Liver (tissue), 9 donors: Measurements from ENCODE around the gene SMYD1. TPM values are rescaled to one million over a fixed set of nuclear protein-coding genes. Genes with fewer than 3 reads are reported as not detected.

Source experiments
- DNase-seq: peaks from one replicate; pipeline ENCODE4 v3.0.0-alpha.2; 2017; ENCODE audit warnings: low spot score
- H3K27ac ChIP-seq, 2 donors: one replicate each; pipeline ENCODE4 v1.7.0; 2013; ENCODE audit warnings: inconsistent platforms in 2 of 2, low read length in 2 of 2, control low read depth in 1 of 2, low read depth in 1 of 2, mild to moderate bottlenecking in 1 of 2
- H3K27me3 ChIP-seq, 4 donors: one replicate each; pipeline versions ENCODE4 v1.6.1 to v1.7.0; 2013; ENCODE audit warnings: low read length in 3 of 4, inconsistent platforms in 1 of 4, mild to moderate bottlenecking in 1 of 4, moderate library complexity in 1 of 4; ENCODE audit not compliant: control insufficient read depth in 4 of 4, insufficient read depth in 4 of 4
- H3K36me3 ChIP-seq, 4 donors: one replicate each; pipeline versions ENCODE4 v1.6.1 to v1.7.0; 2013; ENCODE audit warnings: low read length in 3 of 4, mild to moderate bottlenecking in 3 of 4, low read depth in 1 of 4, moderate library complexity in 1 of 4; ENCODE audit not compliant: control insufficient read depth in 4 of 4, insufficient read depth in 3 of 4
- H3K4me1 ChIP-seq, 4 donors: one replicate each; pipeline versions ENCODE4 v1.6.1 to v1.7.0; 2013; ENCODE audit warnings: low read length in 3 of 4, mild to moderate bottlenecking in 3 of 4, moderate library complexity in 1 of 4; ENCODE audit not compliant: control insufficient read depth in 4 of 4, insufficient read depth in 4 of 4
- H3K4me3 ChIP-seq, 3 donors: one replicate each; pipeline versions ENCODE4 v1.6.1 to v1.7.0; 2013; ENCODE audit warnings: low read length in 3 of 3, control low read depth in 1 of 3, low read depth in 1 of 3, mild to moderate bottlenecking in 1 of 3
- H3K9ac ChIP-seq, 2 donors: one replicate each; pipeline ENCODE4 v1.7.0; 2013; ENCODE audit warnings: low read length in 2 of 2, mild to moderate bottlenecking in 2 of 2, moderate library complexity in 2 of 2, control low read depth in 1 of 2, low read depth in 1 of 2
- H3K9me3 ChIP-seq, 4 donors: one replicate each; pipeline versions ENCODE4 v1.6.1 to v1.7.0; 2013; ENCODE audit warnings: low read length in 3 of 4; ENCODE audit not compliant: control insufficient read depth in 4 of 4
- ATF3 ChIP-seq: IDR thresholded peaks from 2 replicates; pipeline ENCODE4 v1.6.1; 2016; ENCODE audit warnings: antibody characterized with exemption
- CTCF ChIP-seq: fragments of 150-350 bp; IDR thresholded peaks from 2 replicates; pipeline ENCODE4 v1.5.1; 2017; ENCODE audit warnings: improper control_type of control experiment, low read depth, low read length; ENCODE audit not compliant: missing input control
- EGR1 ChIP-seq, 2 donors: IDR thresholded peaks; 2 replicates each; pipeline ENCODE4 v1.6.1; 2016 to 2018; ENCODE audit warnings: antibody characterized with exemption in 2 of 2, low read depth in 2 of 2
- FOXA1 ChIP-seq: IDR thresholded peaks from 2 replicates; pipeline ENCODE4 v1.6.1; 2016; ENCODE audit warnings: antibody characterized with exemption
- FOXA2 ChIP-seq: IDR thresholded peaks from 2 replicates; pipeline ENCODE4 v1.6.1; 2016; ENCODE audit warnings: antibody characterized with exemption
- HNF4A ChIP-seq, 2 donors: conservative IDR thresholded peaks; 2 replicates each; pipeline ENCODE4 v1.6.1; 2016; ENCODE audit warnings: antibody characterized with exemption in 2 of 2, mild to moderate bottlenecking in 2 of 2
- HNF4G ChIP-seq: IDR thresholded peaks from 2 replicates; pipeline ENCODE4 v1.6.1; 2016; ENCODE audit warnings: antibody characterized with exemption
- JUND ChIP-seq, 2 donors: IDR thresholded peaks; 2 replicates each; pipeline ENCODE4 v1.6.1; 2016; ENCODE audit warnings: antibody characterized with exemption in 2 of 2
- MAX ChIP-seq: IDR thresholded peaks from 2 replicates; pipeline ENCODE4 v1.6.1; 2016; ENCODE audit warnings: antibody characterized with exemption
- NR2F2 ChIP-seq: IDR thresholded peaks from 2 replicates; pipeline ENCODE4 v1.6.1; 2016; ENCODE audit warnings: antibody characterized with exemption
- RAD21 ChIP-seq, 2 donors: IDR thresholded peaks; 2 replicates each; pipeline ENCODE4 v1.6.1; 2016; ENCODE audit warnings: antibody characterized with exemption in 2 of 2, mild to moderate bottlenecking in 2 of 2
- REST ChIP-seq: IDR thresholded peaks from 2 replicates; pipeline ENCODE4 v1.6.1; 2016; ENCODE audit warnings: antibody characterized with exemption, mild to moderate bottlenecking
- RXRA ChIP-seq, 2 donors: IDR thresholded peaks; 2 replicates each; pipeline ENCODE4 v1.6.1; 2017 to 2018; ENCODE audit warnings: antibody characterized with exemption in 2 of 2, mild to moderate bottlenecking in 1 of 2
- SP1 ChIP-seq: IDR thresholded peaks from 2 replicates; pipeline ENCODE4 v1.6.1; 2018; ENCODE audit warnings: antibody characterized with exemption, mild to moderate bottlenecking
- TAF1 ChIP-seq: conservative IDR thresholded peaks from 2 replicates; pipeline ENCODE4 v1.6.1; 2016; ENCODE audit warnings: antibody characterized with exemption, mild to moderate bottlenecking
- YY1 ChIP-seq: IDR thresholded peaks from 2 replicates; pipeline ENCODE4 v1.6.1; 2016; ENCODE audit warnings: antibody characterized with exemption, mild to moderate bottlenecking
- ZBTB33 ChIP-seq: IDR thresholded peaks from 2 replicates; pipeline ENCODE4 v1.6.1; 2016; ENCODE audit warnings: antibody characterized with exemption
- WGBS: extraction: QIAGEN DNeasy Blood & Tissue Kit; methylation state at CpG from one replicate; pipeline ENCODE4 v1.1.7; 2013; 5-methylcytosine and 5-hydroxymethylcytosine counted together
- polyA plus RNA-seq, 2 donors: library from polyadenylated mRNA; stranded (reverse) in 1 of 2; unstranded in 1 of 2; fragments of 200-250 nt in 1 of 2; fragments of >200 nt in 1 of 2; fragmentation: Nextera tagmentation in 1 of 2; extraction: Ambion mirVana in 1 of 2; gene quantifications; one replicate each; pipeline versions ENCODE4 v1.2.1 to v1.2.3, GENCODE V29; 2013 to 2015
- total RNA-seq, 2 donors: library from RNA; depleted of rRNA; stranded (reverse); fragments of >200 nt; gene quantifications; one replicate each; pipeline ENCODE4 v1.2.3, GENCODE V29; 2014
- donor health status: healthy.
- donor health status: healthy.
- donor health status: healthy.
- donor health status: healthy.
- donor health status: healthy.

Gene SMYD1
- total and polyA plus RNA-seq, 4 donors = not detected

GRCh38 chr2:88053934-88054781 lies 13.5 kb upstream of the SMYD1 start:
- Histone ChIP-seq H3K4me1 (peaks cover 4 to 27% (median 17%) of the 10 kb centered on the region in 4 donors), H3K27me3 (no peaks in the 10 kb centered on the region), H3K4me3 (peak overlapping the region; percentile 72 to 99 (median 90)), H3K36me3 (peaks cover 0 to under 1% (median 0%) of the 10 kb centered on the region in 4 donors), H3K9ac (peak overlapping the region in 1 of 2 donors; percentile 82), H3K27ac (peak overlapping the region; percentile 92 to 96), H3K9me3 (no peaks in the 10 kb centered on the region)
- no peak for DNase-seq
- no peak for TF ChIP-seq SP1
- TF ChIP-seq NR2F2 = no peak
- no peak for TF ChIP-seq RAD21 (IDR thresholded peaks at IDR 0.05)
- TF ChIP-seq EGR1 (IDR thresholded peaks at IDR 0.05; ENCODE audit: low read depth in 2 of 2) = no peak
- no peak for TF ChIP-seq HNF4A (conservative IDR thresholded peaks at IDR 0.05)
- no peak for TF ChIP-seq FOXA2
- WGBS = 50% methylated on average over 10 of the region's 10 CpGs

GRCh38 chr2:88054782-88055370 lies 12.7 kb upstream of the SMYD1 start:
- H3K36me3 ChIP-seq = no peaks in the 10 kb centered on the region
- H3K27me3 ChIP-seq = no peaks in the 10 kb centered on the region
- TF ChIP-seq RXRA (IDR thresholded peaks at IDR 0.05) (no peak), REST (no peak), HNF4A (conservative IDR thresholded peaks at IDR 0.05) (no peak), ATF3 (no peak), FOXA1 (no peak), JUND (IDR thresholded peaks at IDR 0.05) (no peak), HNF4G (no peak), MAX (no peak), SP1 (no peak), EGR1 (IDR thresholded peaks at IDR 0.05; ENCODE audit: low read depth in 2 of 2) (no peak), CTCF (no peak), YY1 (no peak), RAD21 (IDR thresholded peaks at IDR 0.05) (no peak), FOXA2 (no peak), TAF1 (no peak), ZBTB33 (no peak)
- peak overlapping the region; percentile 72 to 99 (median 90) for H3K4me3 ChIP-seq
- peak; percentile 51 for DNase-seq
- H3K4me1 ChIP-seq = peaks cover 4 to 27% (median 17%) of the 10 kb centered on the region in 4 donors
- H3K9ac ChIP-seq = peak overlapping the region; percentile 82 to 87
- H3K9me3 ChIP-seq = no peaks in the 10 kb centered on the region
- WGBS = 30% methylated on average over 25 of the region's 25 CpGs
- H3K27ac ChIP-seq = peak overlapping the region; percentile 92 to 96
